Measurements from ENCODE around the gene ANKMY1. TPM values are rescaled to one million over a fixed set of nuclear protein-coding genes. Genes with fewer than 3 reads are reported as not detected.
A peak's percentile ranks its signal among the peaks of the same experiment; 100 is the strongest.

ANKMY1 gene
- total and polyA plus RNA-seq, 2 donors (not counting 1 experiment from before 2014, with no cell fraction given): 51.7 to 72.1 TPM

DNA sequence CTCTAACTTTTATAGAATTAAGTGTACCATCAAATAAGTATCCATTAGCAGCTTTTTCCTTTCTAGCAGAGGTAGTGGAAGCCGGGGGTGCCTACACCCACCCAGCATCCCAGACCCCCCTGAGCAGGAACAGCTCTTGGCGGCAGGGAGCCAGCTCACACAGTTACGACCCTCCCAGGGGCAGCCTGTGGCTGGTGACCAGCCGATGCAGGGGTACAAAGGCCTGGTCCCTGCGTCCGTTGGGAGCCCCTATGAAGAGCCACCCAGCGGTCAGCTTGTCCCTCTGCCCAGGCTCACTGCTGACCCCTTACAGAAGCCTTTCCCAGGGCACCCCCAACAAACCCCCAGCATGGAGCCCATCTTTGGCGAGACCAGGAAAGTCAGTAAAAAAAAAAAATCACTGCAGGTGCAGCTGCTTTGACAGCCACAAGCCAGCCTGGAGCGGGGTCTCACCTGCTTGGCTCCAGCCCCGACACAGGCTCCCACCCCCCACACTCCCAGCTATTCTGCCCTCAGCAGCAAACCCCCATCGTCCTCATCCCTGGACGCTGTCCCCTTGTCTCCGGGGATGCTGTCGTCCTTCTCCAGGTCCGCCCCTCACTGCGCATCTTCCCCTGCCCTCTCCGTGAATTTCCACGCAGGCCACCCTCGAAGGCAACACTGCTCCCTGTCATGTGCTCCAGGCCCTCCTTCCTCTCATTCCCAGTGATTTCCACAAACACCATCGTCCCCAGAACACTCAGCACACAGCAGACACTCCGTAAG is 79.3 kb downstream of the ANKMY1 start:
- H2AFZ ChIP-seq (ENCODE audit: insufficient read depth, low read depth, low read length, poor library complexity, severe bottlenecking): no peak overlapping the region
- H3K9ac ChIP-seq (ENCODE audit: low read length): no peak overlapping the region
- no peak for ATAC-seq (ENCODE audit: low read depth)
- no peak overlapping the region for H3K4me3 Mint-ChIP-seq
- TF ChIP-seq EZH2 (IDR thresholded peaks at IDR 0.05; ENCODE audit: borderline replicate concordance, insufficient read depth, low read depth, low read length, poor library complexity, severe bottlenecking) (no peak), CTCF (IDR thresholded peaks at IDR 0.05) (no peak)
- no peaks in the 10 kb centered on the region for H3K27me3 ChIP-seq (replicated peaks in 1 of 4; ENCODE audit: control extremely low read depth in 1 of 4, control insufficient read depth in 3 of 4, insufficient read depth in 4 of 4, low read length in 3 of 4)
- 97% methylated on average over 21 of the region's 21 CpGs for WGBS (ENCODE audit: insufficient coverage)
- H3K4me2 ChIP-seq (replicated peaks; ENCODE audit: low read depth, low read length, poor library complexity, severe bottlenecking): no peak overlapping the region
- intact Hi-C loops (cut with micrococcal nuclease): no loop called here
- no peaks in the 10 kb centered on the region for H3K79me2 ChIP-seq (ENCODE audit: control insufficient read depth, insufficient read depth, low read length)
- peaks cover under 1 to 32% (median 19%) of the 10 kb centered on the region in 3 donors for H3K9me3 ChIP-seq (ENCODE audit: control extremely low read depth in 1 of 3, control insufficient read depth in 2 of 3, insufficient read depth in 1 of 3, low read length in 2 of 3)
- ChIA-PET CTCF (no interaction called here), POLR2A (no interaction called here)
- no peak overlapping the region for H3K4me3 ChIP-seq (ENCODE audit: control extremely low read depth in 1 of 5, extremely low read depth in 1 of 5, insufficient read depth in 1 of 5, low read depth in 2 of 5, low read length in 4 of 5)
- no peaks in the 10 kb centered on the region for H4K20me1 ChIP-seq (ENCODE audit: control insufficient read depth, insufficient read depth, low read length, poor library complexity, severe bottlenecking)
- H3K4me1 Mint-ChIP-seq: no peaks in the 10 kb centered on the region
- H3K9me3 Mint-ChIP-seq (ENCODE audit: insufficient read depth): peaks cover 7% of the 10 kb centered on the region
- H3K27ac ChIP-seq (ENCODE audit: low read length in 2 of 2): no peak overlapping the region
- no peaks in the 10 kb centered on the region for H3K36me3 ChIP-seq (replicated peaks in 1 of 2; ENCODE audit: control extremely low read depth in 1 of 2, control insufficient read depth in 1 of 2, extremely low read depth in 1 of 2, insufficient read depth in 2 of 2, low read length in 1 of 2)
- no peaks in the 10 kb centered on the region for H3K27me3 Mint-ChIP-seq
- no peaks in the 10 kb centered on the region for H3K4me1 ChIP-seq (ENCODE audit: control insufficient read depth in 2 of 2, insufficient read depth in 2 of 2, low read length in 2 of 2)
- H3K27ac Mint-ChIP-seq: no peak overlapping the region
- DNase-seq: no peak

- no peak overlapping the region for H2AFZ ChIP-seq (ENCODE audit: insufficient read depth, low read depth, low read length, poor library complexity, severe bottlenecking)
These were observed 79.9 kb downstream of the ANKMY1 start for GRCh38 chr2:240477916-240478315.

More at GRCh38 chr2:240477916-240478315, 79.9 kb downstream of the ANKMY1 start:
- Histone ChIP-seq H3K79me2 (ENCODE audit: control insufficient read depth, insufficient read depth, low read length) (no peaks in the 10 kb centered on the region), H3K4me3 (ENCODE audit: control extremely low read depth in 1 of 5, extremely low read depth in 1 of 5, insufficient read depth in 1 of 5, low read depth in 2 of 5, low read length in 4 of 5) (no peak overlapping the region), H3K4me2 (replicated peaks; ENCODE audit: low read depth, low read length, poor library complexity, severe bottlenecking) (no peak overlapping the region), H4K20me1 (ENCODE audit: control insufficient read depth, insufficient read depth, low read length, poor library complexity, severe bottlenecking) (no peaks in the 10 kb centered on the region), H3K27ac (ENCODE audit: low read length in 2 of 2) (no peak overlapping the region), H3K9ac (ENCODE audit: low read length) (no peak overlapping the region), H3K9me3 (ENCODE audit: control extremely low read depth in 1 of 3, control insufficient read depth in 2 of 3, insufficient read depth in 1 of 3, low read length in 2 of 3) (peaks cover 2 to 33% (median 24%) of the 10 kb centered on the region in 3 donors), H3K27me3 (replicated peaks in 1 of 4; ENCODE audit: control extremely low read depth in 1 of 4, control insufficient read depth in 3 of 4, insufficient read depth in 4 of 4, low read length in 3 of 4) (no peaks in the 10 kb centered on the region), H3K4me1 (ENCODE audit: control insufficient read depth in 2 of 2, insufficient read depth in 2 of 2, low read length in 2 of 2) (no peaks in the 10 kb centered on the region), H3K36me3 (replicated peaks in 1 of 2; ENCODE audit: control extremely low read depth in 1 of 2, control insufficient read depth in 1 of 2, extremely low read depth in 1 of 2, insufficient read depth in 2 of 2, low read length in 1 of 2) (no peaks in the 10 kb centered on the region)
- H3K9me3 Mint-ChIP-seq (ENCODE audit: insufficient read depth): peaks cover 9% of the 10 kb centered on the region
- no peak overlapping the region for H3K4me3 Mint-ChIP-seq
- no peak overlapping the region for H3K27ac Mint-ChIP-seq
- 67% methylated on average over 9 of the region's 13 CpGs for WGBS (ENCODE audit: insufficient coverage)
- no peaks in the 10 kb centered on the region for H3K27me3 Mint-ChIP-seq
- no peaks in the 10 kb centered on the region for H3K4me1 Mint-ChIP-seq
- no peak for ATAC-seq (ENCODE audit: low read depth)
- ChIA-PET CTCF (no interaction called here), POLR2A (interaction anchor here (0.5 kb wide), 1 partner anchor 506 kb away, joined by 5 read pairs; no protein-coding TSS in a partner anchor)
- peak; percentile 1 for DNase-seq
- intact Hi-C loops (cut with micrococcal nuclease): no loop called here
- TF ChIP-seq CTCF (IDR thresholded peaks at IDR 0.05) (no peak), EZH2 (IDR thresholded peaks at IDR 0.05; ENCODE audit: borderline replicate concordance, insufficient read depth, low read depth, low read length, poor library complexity, severe bottlenecking) (no peak)
